HEK293 (cell line): ENCODE results near the gene HDLBP.

Source experiments
- CTCF ChIA-PET: fragments of 350-600 bp; formaldehyde crosslinking; extraction: SDS; loops from one replicate; lab custom pipeline; 2021; ENCODE audit warnings: antibody characterized with exemption; lab: Yijun Ruan, JAX
- POLR2A ChIA-PET: fragments of 300-600 bp; formaldehyde crosslinking; extraction: SDS; loops from one replicate; lab custom pipeline; 2020; ENCODE audit warnings: antibody characterized with exemption, inconsistent platforms; lab: Yijun Ruan, JAX
- H3K27ac ChIP-seq: fragments of 200-500 bp; sonication (Bioruptor generic); 2 replicates; pipeline ENCODE4 v1.5.1; 2014; ENCODE audit warnings: low read depth, low read length, control low read depth, inconsistent platforms; ENCODE audit errors: extremely low read depth
- H3K36me3 ChIP-seq, 2 experiments: fragments of 200-500 bp in 1 of 2; sonication (Bioruptor generic) in 1 of 2; 1 replicate in 1 of 2; 2 replicates in 1 of 2; pipeline ENCODE4 v1.5.1; 2014 to 2017; ENCODE audit warnings: inconsistent platforms in 2 of 2, low read length in 2 of 2; ENCODE audit not compliant: control insufficient read depth in 2 of 2, insufficient read depth in 1 of 2
- H3K4me1 ChIP-seq: fragments of 200-500 bp; sonication (Bioruptor generic); 2 replicates; pipeline ENCODE4 v1.5.1; 2014; ENCODE audit warnings: mild to moderate bottlenecking, low read length, inconsistent platforms; ENCODE audit not compliant: control insufficient read depth, insufficient read depth
- H3K4me3 ChIP-seq: 2 replicates; pipeline ENCODE4 v1.5.1; 2011; ENCODE audit warnings: low read depth, mild to moderate bottlenecking, control low read depth, low read length, moderate library complexity
- H3K9me3 ChIP-seq: fragments of 200-500 bp; sonication (Bioruptor generic); 2 replicates; pipeline ENCODE4 v1.5.1; 2014; ENCODE audit warnings: low read depth, low read length, inconsistent platforms; ENCODE audit not compliant: control insufficient read depth, insufficient read depth
- CTCF ChIP-seq: fragments of 450-650 bp; formaldehyde crosslinking; IDR thresholded peaks from 2 replicates; pipeline ENCODE4 v1.5.1; 2016; ENCODE audit warnings: missing biosample characterization, missing genetic modification characterization
- MZF1 ChIP-seq: fragments of 450-650 bp; formaldehyde crosslinking; IDR thresholded peaks from 2 replicates; pipeline ENCODE4 v1.5.1; 2017; ENCODE audit warnings: missing biosample characterization, missing genetic modification characterization, borderline replicate concordance
- OSR2 ChIP-seq: fragments of 450-650 bp; formaldehyde crosslinking; IDR thresholded peaks from 2 replicates; pipeline ENCODE4 v1.5.1; 2016; ENCODE audit warnings: missing biosample characterization, missing genetic modification characterization
- PATZ1 ChIP-seq: fragments of 450-650 bp; formaldehyde crosslinking; IDR thresholded peaks from 2 replicates; pipeline ENCODE4 v1.5.1; 2016; ENCODE audit warnings: missing biosample characterization, missing genetic modification characterization
- REST ChIP-seq: fragments of 450-650 bp; formaldehyde crosslinking; IDR thresholded peaks from 2 replicates; pipeline ENCODE4 v1.5.1; 2016; ENCODE audit warnings: missing biosample characterization, missing genetic modification characterization
- ZBTB11 ChIP-seq: fragments of 450-650 bp; formaldehyde crosslinking; conservative IDR thresholded peaks from 2 replicates; pipeline ENCODE4 v1.5.1; 2016; ENCODE audit warnings: low read depth, missing biosample characterization, missing genetic modification characterization
- ZBTB20 ChIP-seq: fragments of 450-650 bp; formaldehyde crosslinking; IDR thresholded peaks from 2 replicates; pipeline ENCODE4 v1.5.1; 2016; ENCODE audit warnings: missing biosample characterization, missing genetic modification characterization
- ZBTB26 ChIP-seq: fragments of 450-650 bp; formaldehyde crosslinking; optimal IDR thresholded peaks from 2 replicates; pipeline ENCODE3; 2016; ENCODE audit warnings: missing biosample characterization, mild to moderate bottlenecking, missing genetic modification characterization
- ZBTB44 ChIP-seq: fragments of 450-650 bp; IDR thresholded peaks from 2 replicates; pipeline ENCODE4 v1.5.1; 2018; ENCODE audit warnings: missing biosample characterization, mild to moderate bottlenecking, missing genetic modification characterization
- ZBTB7A ChIP-seq: fragments of 450-650 bp; formaldehyde crosslinking; IDR thresholded peaks from 2 replicates; pipeline ENCODE4 v1.5.1; 2016; ENCODE audit warnings: low read depth, missing biosample characterization, missing genetic modification characterization
- ZIC2 ChIP-seq: fragments of 450-650 bp; formaldehyde crosslinking; IDR thresholded peaks from 2 replicates; pipeline ENCODE4 v1.5.1; 2016; ENCODE audit warnings: missing biosample characterization, missing genetic modification characterization
- ZNF311 ChIP-seq: fragments of 450-650 bp; formaldehyde crosslinking; IDR thresholded peaks from 2 replicates; pipeline ENCODE4 v1.5.1; 2017; ENCODE audit warnings: missing biosample characterization, missing genetic modification characterization, borderline replicate concordance
- ZNF335 ChIP-seq: fragments of 450-650 bp; formaldehyde crosslinking; conservative IDR thresholded peaks from 2 replicates; pipeline ENCODE4 v1.5.1; 2016; ENCODE audit warnings: missing biosample characterization, missing genetic modification characterization
- ZNF404 ChIP-seq: fragments of 450-650 bp; formaldehyde crosslinking; IDR thresholded peaks from 2 replicates; pipeline ENCODE4 v1.5.1; 2017; ENCODE audit warnings: missing biosample characterization, missing genetic modification characterization
- ZNF558 ChIP-seq: fragments of 450-650 bp; formaldehyde crosslinking; IDR thresholded peaks from 2 replicates; pipeline ENCODE4 v1.5.1; 2016; ENCODE audit warnings: missing biosample characterization, missing genetic modification characterization
- ZNF621 ChIP-seq: fragments of 450-650 bp; formaldehyde crosslinking; IDR thresholded peaks from 2 replicates; pipeline ENCODE4 v1.5.1; 2017; ENCODE audit warnings: missing biosample characterization, missing genetic modification characterization
- ZNF777 ChIP-seq: fragments of 450-650 bp; formaldehyde crosslinking; IDR thresholded peaks from 2 replicates; pipeline ENCODE4 v1.5.1; 2017; ENCODE audit warnings: missing biosample characterization, missing genetic modification characterization, borderline replicate concordance
- ZNF830 ChIP-seq: fragments of 450-650 bp; IDR thresholded peaks from 2 replicates; pipeline ENCODE4 v1.5.0; 2018; ENCODE audit warnings: missing biosample characterization, missing genetic modification characterization, low read depth, mild to moderate bottlenecking, moderate library complexity
- ZSCAN16 ChIP-seq: fragments of 450-650 bp; formaldehyde crosslinking; IDR thresholded peaks from 2 replicates; pipeline ENCODE4 v1.5.1; 2016; ENCODE audit warnings: missing biosample characterization, missing genetic modification characterization

Gene HDLBP

GRCh38 chr2:241274127-241274526, 41.3 kb downstream of the HDLBP start (continued):
- TF ChIP-seq ZIC2 (tag by site-specific recombination) (peak; percentile 64), ZNF335 (tag by site-specific recombination) (no peak), PATZ1 (tag by site-specific recombination) (no peak), MZF1 (no peak), ZNF830 (tag by site-specific recombination) (no peak), ZNF777 (tag by site-specific recombination) (no peak)

- ChIA-PET CTCF (interaction anchor here (0.7 kb wide), 1 partner anchor 433 kb away, joined by 3 read pairs; no protein-coding TSS in a partner anchor), POLR2A (no interaction called here)
- H3K4me3 ChIP-seq, result peak overlapping the region; percentile 80
- no peak for TF ChIP-seq OSR2 (tag by site-specific recombination)
- TF ChIP-seq ZBTB11 (tag by site-specific recombination), result no peak
- TF ChIP-seq ZNF404 (tag by site-specific recombination), result no peak
- TF ChIP-seq ZBTB26 (tag by site-specific recombination), result no peak
- TF ChIP-seq ZSCAN16, result no peak
- no peak for TF ChIP-seq ZNF558 (tag by site-specific recombination)
- TF ChIP-seq ZNF335 (tag by site-specific recombination), result 0 out of 2 replicates have a peak, but pooled peaks have one; percentile 6
- peak; percentile 44; the same call in 1 of the 2 replicates for TF ChIP-seq CTCF (tag by site-specific recombination)
- no peak for TF ChIP-seq ZNF311
- TF ChIP-seq ZNF621 (tag by site-specific recombination), result no peak
- no peak for TF ChIP-seq REST (tag by site-specific recombination)
- peak; percentile 16; the same call in 1 of the 2 replicates for TF ChIP-seq ZBTB20 (tag by site-specific recombination)
- no peak for TF ChIP-seq ZBTB7A (tag by site-specific recombination)
- no peak for TF ChIP-seq ZBTB44
These were observed 42.1 kb downstream of the HDLBP start for GRCh38 chr2:241273210-241274020.

More at GRCh38 chr2:241273210-241274020, 42.1 kb downstream of the HDLBP start:
- Histone ChIP-seq H3K36me3 (peaks cover 0 to 18% of the 10 kb centered on the region in 2 experiments; a peak in 1 of 3 replicates), H3K9me3 (no peaks in the 10 kb centered on the region), H3K27ac (no peak overlapping the region; the same call in none of the 2 replicates), H3K4me1 (peaks cover 6% of the 10 kb centered on the region)
